H1 (cell line): ENCODE measurements around the gene CSPG5. TPM values are rescaled to one million over a fixed set of nuclear protein-coding genes. Genes with fewer than 3 reads are reported as not detected.

ENCODE experiments used
- CTCF ChIA-PET: fragments of 300-600 bp; sonication (Branson Sonifier 250); formaldehyde crosslinking; loops from one replicate; lab custom pipeline; 2021; ENCODE audit not compliant: partially characterized antibody; lab: Charles Lee
- POLR2A ChIA-PET: fragments of 300-600 bp; sonication (Branson Sonifier 250); formaldehyde crosslinking; loops from one replicate; lab custom pipeline; 2021; ENCODE audit warnings: inconsistent platforms; ENCODE audit not compliant: partially characterized antibody; lab: Charles Lee
- DNase-seq, 2 experiments: peaks; one replicate each; pipeline versions ENCODE4 v3.0.0 to v3.0.0-alpha.2; 2010 to 2022; ENCODE audit warnings: low spot score in 2 of 2, low read depth in 1 of 2, mixed read lengths in 1 of 2
- FAIRE-seq: peaks from 2 replicates; lab custom pipeline; 2011; peaks lifted over from hg19 to GRCh38; lab: Jason Lieb, UNC
- H2AFZ ChIP-seq: 2 replicates; pipeline ENCODE4 v1.8.1; 2012; ENCODE audit warnings: low read length, inconsistent platforms
- H2AK5ac ChIP-seq: 2 replicates; pipeline ENCODE4 v1.6.1; 2013; ENCODE audit warnings: low read depth, low read length
- H2BK120ac ChIP-seq: replicated peaks from 2 replicates; pipeline ENCODE3; 2013; ENCODE audit warnings: low read depth, low read length, inconsistent platforms
- H2BK12ac ChIP-seq: 2 replicates; pipeline ENCODE4 v1.6.1; 2013; ENCODE audit warnings: low read depth, low read length
- H2BK15ac ChIP-seq: 2 replicates; pipeline ENCODE4 v1.6.1; 2013; ENCODE audit warnings: low read length
- H2BK20ac ChIP-seq: 2 replicates; pipeline ENCODE4 v1.6.1; 2013; ENCODE audit warnings: low read length
- H2BK5ac ChIP-seq: 2 replicates; pipeline ENCODE4 v1.6.1; 2013; ENCODE audit warnings: low read depth, low read length
- H3K14ac ChIP-seq: 2 replicates; pipeline ENCODE4 v1.6.1; 2013; ENCODE audit warnings: inconsistent platforms; ENCODE audit not compliant: insufficient read length
- H3K18ac ChIP-seq: 2 replicates; pipeline ENCODE4 v1.6.1; 2013; ENCODE audit warnings: low read length; ENCODE audit errors: extremely low read depth
- H3K23ac ChIP-seq: 2 replicates; pipeline ENCODE4 v1.6.1; 2013; ENCODE audit warnings: inconsistent platforms; ENCODE audit not compliant: insufficient read length
- H3K23me2 ChIP-seq: 2 replicates; pipeline ENCODE4 v1.6.1; 2013; ENCODE audit warnings: low read depth, low read length
- H3K27ac ChIP-seq: 2 replicates; pipeline ENCODE4 v1.6.1; 2011; ENCODE audit warnings: low read depth, low read length, inconsistent platforms
- H3K27me3 ChIP-seq, 4 experiments: replicated peaks in 1 of 4; 1 replicate in 1 of 4; 2 replicates in 3 of 4; pipeline versions ENCODE4 v1.6.1 to v1.8.1; 2011 to 2013; ENCODE audit warnings: low read length in 3 of 4, mild to moderate bottlenecking in 3 of 4, inconsistent platforms in 2 of 4, mixed read lengths in 2 of 4, moderate library complexity in 1 of 4; ENCODE audit not compliant: control insufficient read depth in 3 of 4, insufficient read depth in 3 of 4; ENCODE audit errors: extremely low read depth in 1 of 4
- H3K36me3 ChIP-seq, 4 experiments: 2 replicates each; pipeline versions ENCODE4 v1.6.1 to v1.8.1; 2011 to 2013; ENCODE audit warnings: mild to moderate bottlenecking in 4 of 4, low read length in 3 of 4, moderate library complexity in 2 of 4, control low read depth in 1 of 4, inconsistent platforms in 1 of 4; ENCODE audit not compliant: insufficient read depth in 4 of 4, control insufficient read depth in 2 of 4
- H3K4ac ChIP-seq: replicated peaks from 2 replicates; pipeline ENCODE3; 2013; ENCODE audit warnings: low read length, low read depth, mixed read lengths, inconsistent platforms; ENCODE audit not compliant: insufficient read length
- H3K4me1 ChIP-seq, 4 experiments: replicated peaks in 1 of 4; 1 replicate in 1 of 4; 2 replicates in 3 of 4; pipeline versions ENCODE4 v1.6.1 to v1.8.1; 2011 to 2013; ENCODE audit warnings: low read length in 3 of 4, inconsistent platforms in 2 of 4, mixed read lengths in 1 of 4; ENCODE audit not compliant: insufficient read depth in 4 of 4, control insufficient read depth in 3 of 4
- H3K4me2 ChIP-seq, 2 experiments: 2 replicates each; pipeline versions ENCODE4 v1.6.1 to v1.8.1; 2011 to 2013; ENCODE audit warnings: low read depth in 2 of 2, low read length in 2 of 2, control low read depth in 1 of 2, inconsistent platforms in 1 of 2, mild to moderate bottlenecking in 1 of 2; ENCODE audit not compliant: insufficient read depth in 1 of 2
- H3K4me3 ChIP-seq, 4 experiments: fragments of 200-600, 300-600 bp in 1 of 4; sonication (generic), shearing (Covaris generic), sonication (Bioruptor Twin) in 1 of 4; 2 replicates each; pipeline versions ENCODE4 v1.5.1 to v1.8.1; 2011 to 2016; ENCODE audit warnings: low read length in 4 of 4, low read depth in 3 of 4, control low read depth in 2 of 4, inconsistent platforms in 2 of 4, mild to moderate bottlenecking in 2 of 4, mixed read lengths in 1 of 4, moderate library complexity in 1 of 4; ENCODE audit not compliant: insufficient read depth in 2 of 4; ENCODE audit errors: extremely low read depth in 1 of 4
- H3K56ac ChIP-seq: replicated peaks from 2 replicates; pipeline ENCODE3; 2013; ENCODE audit warnings: low read depth, mild to moderate bottlenecking, mixed read lengths, low read length, inconsistent platforms; ENCODE audit not compliant: insufficient read length
- H3K79me1 ChIP-seq: 2 replicates; pipeline ENCODE4 v1.6.1; 2013; ENCODE audit warnings: low read depth, low read length, control low read depth
- H3K79me2 ChIP-seq, 2 experiments: 2 replicates each; pipeline versions ENCODE4 v1.6.1 to v1.8.1; 2012 to 2013; ENCODE audit warnings: low read length in 2 of 2, mild to moderate bottlenecking in 2 of 2, inconsistent platforms in 1 of 2; ENCODE audit not compliant: insufficient read depth in 2 of 2, control insufficient read depth in 1 of 2
- H3K9ac ChIP-seq, 4 experiments: replicated peaks in 1 of 4; 1 replicate in 1 of 4; 2 replicates in 3 of 4; pipeline versions ENCODE4 v1.6.1 to v1.8.1; 2011 to 2013; ENCODE audit warnings: low read depth in 3 of 4, low read length in 3 of 4, control low read depth in 2 of 4, mild to moderate bottlenecking in 2 of 4, moderate library complexity in 2 of 4, inconsistent platforms in 1 of 4; ENCODE audit errors: extremely low read depth in 1 of 4
- H3K9me3 ChIP-seq, 2 experiments: 2 replicates each; pipeline versions ENCODE4 v1.6.1 to v1.8.1; 2012 to 2013; ENCODE audit warnings: mild to moderate bottlenecking in 2 of 2, moderate library complexity in 2 of 2, control low read depth in 1 of 2, inconsistent platforms in 1 of 2, low read depth in 1 of 2, low read length in 1 of 2, mixed read lengths in 1 of 2; ENCODE audit not compliant: insufficient read depth in 2 of 2
- H4K20me1 ChIP-seq, 2 experiments: replicated peaks in 1 of 2; 2 replicates each; pipeline versions ENCODE3 to v1.8.1; 2011 to 2013; ENCODE audit warnings: inconsistent platforms in 2 of 2, low read length in 2 of 2, mild to moderate bottlenecking in 1 of 2; ENCODE audit not compliant: insufficient read depth in 2 of 2, control insufficient read depth in 1 of 2
- H4K5ac ChIP-seq: 2 replicates; pipeline ENCODE4 v1.6.1; 2013; ENCODE audit warnings: low read length, low read depth, mixed read lengths, inconsistent platforms; ENCODE audit not compliant: insufficient read length
- H4K8ac ChIP-seq: 2 replicates; pipeline ENCODE4 v1.8.0; 2013; ENCODE audit warnings: mild to moderate bottlenecking, moderate library complexity, low read length, inconsistent platforms; ENCODE audit not compliant: insufficient read depth; ENCODE audit errors: extremely low read depth
- H4K91ac ChIP-seq: replicated peaks from 2 replicates; pipeline ENCODE3; 2013; ENCODE audit warnings: low read length, mixed read lengths, inconsistent platforms; ENCODE audit not compliant: insufficient read length
- BCL11A ChIP-seq, 2 experiments: IDR thresholded peaks; one replicate each; pipeline ENCODE4 v1.6.1; 2011; ENCODE audit warnings: low read depth in 2 of 2, low read length in 2 of 2, mild to moderate bottlenecking in 2 of 2
- NANOG ChIP-seq: IDR thresholded peaks from 2 replicates; pipeline ENCODE4 v1.6.1; 2011; ENCODE audit warnings: low read length, low read depth, mild to moderate bottlenecking, inconsistent platforms; ENCODE audit not compliant: insufficient read depth, poor library complexity, severe bottlenecking
- SP4 ChIP-seq: IDR thresholded peaks from 2 replicates; pipeline ENCODE4 v1.6.1; 2012; ENCODE audit warnings: low read length, inconsistent platforms
- WGBS, 2 experiments: shearing (Covaris generic) in 1 of 2; methylation state at CpG; one replicate each; pipeline versions ENCODE4 v1.1.6 to v1.1.7; 2013 to 2015; ENCODE audit warnings: low lambda C conversion rate in 2 of 2, mixed read lengths in 2 of 2, inconsistent platforms in 1 of 2, low coverage in 1 of 2, missing lambda C conversion rate in 1 of 2; ENCODE audit not compliant: insufficient replicate concordance in 2 of 2, insufficient coverage in 1 of 2, insufficient read length in 1 of 2; ENCODE audit errors: extremely low coverage in 1 of 2, missing lambda C conversion rate in 1 of 2; 5-methylcytosine and 5-hydroxymethylcytosine counted together
- polyA plus RNA-seq, 7 experiments: library from polyadenylated mRNA; depleted of rRNA in 3 of 7; stranded (reverse) in 5 of 7; unstranded in 2 of 7; fragments of >200 nt in 5 of 7; fragments of 200-250 nt in 2 of 7; gene quantifications; 1 replicate in 5 of 7; 2 replicates in 1 of 7; 4 replicates in 1 of 7; pipeline versions ENCODE4 v1.2.1 to v1.2.3, GENCODE V29; 2011 to 2013; ENCODE audit warnings: missing spikeins in 2 of 7, mixed read lengths in 2 of 7
- total RNA-seq: library from RNA; stranded (reverse); fragmentation: NEBNext Ultra II Directional; extraction: Animal tissue kit (Norgen Biotek cat#: 25700); gene quantifications from 2 replicates; pipeline ENCODE4 v1.2.1, GENCODE V29; 2021

The CSPG5 gene
- total and polyA plus RNA-seq, 2 of the 8 experiments (the other 6 are each of a cell fraction or from before 2014, with no cell fraction given), result 2.1 to 7.4 TPM

GRCh38 chr3:47592066-47592795 is 13.6 kb upstream of the CSPG5 start:
- TF ChIP-seq SP4 (no peak), NANOG (no peak), BCL11A (IDR thresholded peaks at IDR 0.05; ENCODE audit: low read depth in 2 of 2, low read length in 2 of 2) (no peak)
- TF ChIP-seq, all 59 proteins: peak for 0
- H2BK20ac ChIP-seq, result no peak overlapping the region
- no peaks in the 10 kb centered on the region; the same call in 1 of the 2 replicates for H3K23me2 ChIP-seq
- no peak overlapping the region for H3K27ac ChIP-seq
- H3K23ac ChIP-seq, result no peak overlapping the region
- H3K36me3 ChIP-seq, result peaks cover 17 to 62% (median 41%) of the 10 kb centered on the region in 4 experiments
- no peak overlapping the region; a peak in 1 of 7 replicates for H3K9ac ChIP-seq
- no peaks in the 10 kb centered on the region for H3K9me3 ChIP-seq
- H3K4me1 ChIP-seq, result peaks cover 0 to 3% (median under 1%) of the 10 kb centered on the region in 4 experiments; a peak in 2 of 7 replicates
- H3K4me2 ChIP-seq, result no peak overlapping the region
- ChIA-PET CTCF (interaction anchor here (0.8 to 1.7 kb wide), 3 partner anchors 9 to 70 kb away, joined by 3 to 5 read pairs (median 5); no protein-coding TSS in a partner anchor), POLR2A (interaction anchor here (0.6 to 0.9 kb wide), 2 partner anchors 70 to 76 kb away, joined by 3 to 4 read pairs; no protein-coding TSS in a partner anchor)
- no peak overlapping the region for H2BK15ac ChIP-seq
- no peak overlapping the region for H3K56ac ChIP-seq
- no peaks in the 10 kb centered on the region for H3K27me3 ChIP-seq
- no peak overlapping the region for H4K91ac ChIP-seq
- no peak overlapping the region for H3K4me3 ChIP-seq
- H3K4ac ChIP-seq, result no peak overlapping the region
- FAIRE-seq (no peak), DNase-seq (no peak)
- H2BK12ac ChIP-seq, result no peak overlapping the region
- H4K20me1 ChIP-seq, result peaks cover 0 to 3% of the 10 kb centered on the region in 2 experiments
- H2BK5ac ChIP-seq, result no peak overlapping the region
- H2AFZ ChIP-seq, result no peak overlapping the region
- H3K14ac ChIP-seq, result no peak overlapping the region
- H3K79me2 ChIP-seq, result peaks cover 0 to 3% of the 10 kb centered on the region in 2 experiments; a peak in 1 of 4 replicates
- no peak overlapping the region for H4K8ac ChIP-seq
- H2BK120ac ChIP-seq, result no peak overlapping the region
- H3K18ac ChIP-seq, result no peak overlapping the region
- no peaks in the 10 kb centered on the region; the same call in 1 of the 2 replicates for H3K79me1 ChIP-seq
- H2AK5ac ChIP-seq, result no peak overlapping the region
- no peak overlapping the region for H4K5ac ChIP-seq
- WGBS, 2 experiments, result 95% methylated on average over 4 of the region's 4 CpGs; no CpG with 5 or more reads in 1 of the 2 experiments
